ENCODE measurements around the gene MAFB.

The MAFB gene

GRCh38 chr20:40639676-40640355 lies 49.2 kb downstream of the MAFB start:
- Histone ChIP-seq H3K4me3 (ENCODE audit: low read depth in 1 of 2, low read length in 1 of 2) (no peak overlapping the region), H3K27ac (no peak overlapping the region), H3K27me3 (peaks cover 9% of the 10 kb centered on the region), H3K36me3 (no peaks in the 10 kb centered on the region), H3K4me1 (ENCODE audit: control insufficient read depth in 1 of 2, insufficient read depth in 1 of 2, low read depth in 1 of 2, low read length in 1 of 2) (peaks cover 0 to 10% of the 10 kb centered on the region in 2 experiments), H3K9me3 (no peaks in the 10 kb centered on the region)
- no peak for TF ChIP-seq CTCF (IDR thresholded peaks at IDR 0.05)

- no peak for TF ChIP-seq CTCF (IDR thresholded peaks at IDR 0.05)
- H3K36me3 ChIP-seq = no peaks in the 10 kb centered on the region
- H3K4me3 ChIP-seq (ENCODE audit: low read depth in 1 of 2, low read length in 1 of 2) = no peak overlapping the region
These were observed 49.9 kb downstream of the MAFB start for GRCh38 chr20:40639132-40639531.

GRCh38 chr20:40638414-40638813 lies 50.6 kb downstream of the MAFB start:
- H3K4me3 ChIP-seq (ENCODE audit: low read depth in 1 of 2, low read length in 1 of 2) = no peak overlapping the region
- no peak overlapping the region for H3K27ac ChIP-seq
- peaks cover 14% of the 10 kb centered on the region for H3K27me3 ChIP-seq
- no peaks in the 10 kb centered on the region for H3K36me3 ChIP-seq
- H3K9me3 ChIP-seq = no peaks in the 10 kb centered on the region
- no peak for TF ChIP-seq CTCF (IDR thresholded peaks at IDR 0.05)
- peaks cover 0 to 10% of the 10 kb centered on the region in 2 experiments for H3K4me1 ChIP-seq (ENCODE audit: control insufficient read depth in 1 of 2, insufficient read depth in 1 of 2, low read depth in 1 of 2, low read length in 1 of 2)

More at GRCh38 chr20:40639132-40639531, 49.9 kb downstream of the MAFB start:
- Histone ChIP-seq H3K27ac (no peak overlapping the region), H3K9me3 (no peaks in the 10 kb centered on the region), H3K4me1 (ENCODE audit: control insufficient read depth in 1 of 2, insufficient read depth in 1 of 2, low read depth in 1 of 2, low read length in 1 of 2) (peaks cover 0 to 10% of the 10 kb centered on the region in 2 experiments), H3K27me3 (peaks cover 11% of the 10 kb centered on the region)

- H3K36me3 ChIP-seq = no peaks in the 10 kb centered on the region
- H3K27me3 ChIP-seq = peaks cover 14% of the 10 kb centered on the region
- H3K9me3 ChIP-seq = no peaks in the 10 kb centered on the region
- H3K4me1 ChIP-seq (ENCODE audit: control insufficient read depth in 1 of 2, insufficient read depth in 1 of 2, low read depth in 1 of 2, low read length in 1 of 2) = peaks cover 0 to 10% of the 10 kb centered on the region in 2 experiments
- H3K4me3 ChIP-seq (ENCODE audit: low read depth in 1 of 2, low read length in 1 of 2) = no peak overlapping the region
- TF ChIP-seq CTCF (IDR thresholded peaks at IDR 0.05) = no peak
- no peak overlapping the region for H3K27ac ChIP-seq
These were observed 51.9 kb downstream of the MAFB start for GRCh38 chr20:40637176-40637575.

GRCh38 chr20:40636486-40636885 lies 52.5 kb downstream of the MAFB start:
- Histone ChIP-seq H3K4me1 (ENCODE audit: control insufficient read depth in 1 of 2, insufficient read depth in 1 of 2, low read depth in 1 of 2, low read length in 1 of 2) (peaks cover 0 to 7% of the 10 kb centered on the region in 2 experiments), H3K4me3 (ENCODE audit: low read depth in 1 of 2, low read length in 1 of 2) (no peak overlapping the region), H3K27me3 (peaks cover 16% of the 10 kb centered on the region), H3K9me3 (no peaks in the 10 kb centered on the region), H3K36me3 (no peaks in the 10 kb centered on the region), H3K27ac (no peak overlapping the region)
- no peak for TF ChIP-seq CTCF (IDR thresholded peaks at IDR 0.05)

Measured in neutrophil (primary cell).